Non-pigmented ciliary epithelial cell (primary cell): ENCODE data around the gene PCBP4.
"Not testable (repeated sequence)": the region's sequence is repeated elsewhere in the genome, so short reads cannot be mapped to it uniquely, and the experiment has no call there.

ENCODE experiments used
- DNase-seq: peaks from one replicate; pipeline ENCODE4 v3.0.0-alpha.2; 2010; ENCODE audit warnings: low read depth

The PCBP4 gene

DNA sequence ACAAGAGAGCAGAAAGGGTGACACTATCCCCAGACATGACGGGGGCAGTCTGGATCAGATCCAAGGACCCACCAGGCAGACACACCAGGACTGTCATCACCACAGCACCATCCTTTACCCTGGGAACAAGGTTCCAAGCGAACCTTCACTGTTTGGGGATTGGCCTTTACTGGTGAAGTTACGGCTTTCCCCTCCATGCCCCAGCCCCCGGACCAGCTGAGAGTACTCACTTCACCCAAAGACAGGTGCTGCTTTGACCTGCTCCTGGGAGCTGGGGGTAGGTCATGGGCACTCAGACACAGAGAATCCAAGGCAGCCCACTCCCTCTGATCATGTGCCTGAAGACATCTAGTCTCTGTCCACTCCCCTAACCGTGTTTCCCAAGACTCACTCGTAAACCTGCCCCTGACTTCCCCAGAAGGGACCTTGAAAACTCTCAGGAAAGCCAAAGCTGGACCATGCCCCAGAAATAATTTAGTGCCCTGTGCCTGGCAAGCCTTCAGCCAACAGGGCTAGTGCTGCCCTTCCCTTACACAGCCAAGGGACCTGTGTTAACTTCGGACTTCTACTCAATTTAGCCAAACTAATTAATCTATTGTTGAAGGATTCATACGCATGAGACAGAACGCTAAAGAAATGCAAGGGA lies 28.4 kb downstream of the PCBP4 start:
- DNase-seq = no peak

DNA sequence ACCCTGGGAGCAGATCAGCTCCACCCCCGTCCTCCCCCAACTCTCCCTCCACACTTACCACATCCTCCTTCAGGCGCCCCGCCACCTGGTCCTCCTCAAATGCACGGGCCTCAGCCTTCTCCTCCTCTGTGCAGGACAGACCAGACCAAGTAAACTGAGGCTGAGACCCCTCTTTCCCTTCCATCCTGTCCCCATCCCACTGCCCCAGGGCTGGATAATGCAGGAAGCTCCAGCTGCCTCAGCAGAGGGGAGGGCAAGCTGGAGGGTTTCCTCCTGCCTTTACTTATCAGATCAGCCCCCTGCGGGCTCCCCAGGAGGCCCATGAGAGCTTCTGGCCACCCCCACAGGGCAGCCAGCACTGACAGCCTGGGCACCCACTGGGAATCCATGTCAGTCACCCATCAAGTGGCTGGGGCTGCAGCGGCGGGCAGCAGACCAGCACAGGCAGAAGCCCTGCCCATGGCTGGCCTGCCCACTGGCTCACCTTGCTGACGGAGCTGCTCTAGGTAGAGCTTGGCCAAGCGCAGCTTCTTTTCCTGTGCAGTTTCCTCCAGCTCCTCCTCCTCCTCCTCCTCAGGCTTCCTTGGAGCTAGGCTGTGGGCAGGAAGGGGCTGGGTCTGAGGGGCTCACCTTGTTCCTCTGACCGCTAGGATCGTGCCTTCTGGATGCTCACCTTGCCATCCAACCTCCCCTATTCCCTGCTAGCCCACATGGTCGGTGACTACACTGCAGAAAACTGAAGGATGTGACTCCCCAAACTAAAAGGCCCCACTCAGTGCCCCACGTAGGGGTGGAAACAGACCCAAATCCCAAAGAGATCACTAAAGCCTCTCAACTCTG lies 29.4 kb downstream of the PCBP4 start:
- no peak for DNase-seq

DNA sequence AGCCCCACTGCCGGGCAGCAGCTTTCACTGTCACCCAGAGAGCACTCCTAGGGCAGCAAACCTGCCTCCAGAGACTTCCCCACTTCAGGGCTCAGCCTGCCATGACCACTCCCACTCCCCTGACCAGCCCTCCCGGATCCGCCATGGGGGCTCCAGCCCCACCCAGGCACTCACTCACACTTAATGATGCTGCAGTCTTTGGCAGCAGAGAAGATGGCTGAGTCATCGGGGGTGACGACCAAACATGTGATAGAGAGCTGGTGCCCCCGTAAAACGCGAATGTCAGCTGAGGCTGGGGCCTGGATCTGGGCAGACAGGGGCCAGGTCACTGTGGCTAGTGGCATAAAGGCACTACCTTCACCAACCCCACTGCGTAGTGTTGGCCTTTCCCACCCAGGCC lies 30.2 kb downstream of the PCBP4 start:
- DNase-seq = no peak

DNA sequence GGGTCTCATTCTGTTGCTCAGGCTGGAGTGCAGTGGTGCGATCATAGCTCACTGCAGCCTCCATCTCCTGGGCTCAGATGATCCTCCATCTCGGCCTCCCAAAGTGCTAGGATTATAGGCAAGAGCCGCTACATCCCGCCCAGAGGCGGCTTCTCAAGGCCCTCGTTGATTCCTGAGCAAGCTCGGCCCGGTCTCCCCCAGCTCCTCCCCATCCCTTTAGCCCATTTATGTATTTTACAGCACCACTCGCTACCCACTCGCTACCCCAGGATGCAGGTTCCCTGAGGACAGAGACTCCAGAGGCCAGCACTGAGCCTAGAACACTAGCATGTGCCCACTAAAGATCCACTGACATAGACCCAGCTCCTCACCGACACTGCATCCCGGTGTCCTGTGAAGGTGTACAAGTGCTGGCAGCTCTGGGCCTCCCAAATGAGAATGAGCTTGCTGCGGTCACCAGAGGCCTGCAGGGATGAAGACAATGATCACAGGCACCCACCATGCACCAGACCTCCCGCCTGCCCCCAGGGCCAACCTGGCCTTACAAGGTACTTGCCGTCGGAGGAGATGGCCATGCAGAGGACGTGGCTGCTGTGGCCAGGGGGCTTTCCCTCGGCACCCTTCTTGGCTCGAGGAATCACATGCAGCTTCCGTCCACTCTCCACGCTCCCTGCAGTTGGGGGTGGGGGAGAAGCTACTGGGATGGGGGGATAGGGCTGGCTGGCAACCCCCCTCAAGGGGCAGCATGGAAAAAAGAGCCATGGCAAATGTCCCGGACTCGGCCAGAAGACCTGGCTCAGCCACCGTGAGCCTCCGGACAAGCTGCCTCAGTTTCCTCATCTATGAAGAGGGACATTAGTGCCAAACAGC lies 31.1 kb downstream of the PCBP4 start:
- no peak for DNase-seq

DNA sequence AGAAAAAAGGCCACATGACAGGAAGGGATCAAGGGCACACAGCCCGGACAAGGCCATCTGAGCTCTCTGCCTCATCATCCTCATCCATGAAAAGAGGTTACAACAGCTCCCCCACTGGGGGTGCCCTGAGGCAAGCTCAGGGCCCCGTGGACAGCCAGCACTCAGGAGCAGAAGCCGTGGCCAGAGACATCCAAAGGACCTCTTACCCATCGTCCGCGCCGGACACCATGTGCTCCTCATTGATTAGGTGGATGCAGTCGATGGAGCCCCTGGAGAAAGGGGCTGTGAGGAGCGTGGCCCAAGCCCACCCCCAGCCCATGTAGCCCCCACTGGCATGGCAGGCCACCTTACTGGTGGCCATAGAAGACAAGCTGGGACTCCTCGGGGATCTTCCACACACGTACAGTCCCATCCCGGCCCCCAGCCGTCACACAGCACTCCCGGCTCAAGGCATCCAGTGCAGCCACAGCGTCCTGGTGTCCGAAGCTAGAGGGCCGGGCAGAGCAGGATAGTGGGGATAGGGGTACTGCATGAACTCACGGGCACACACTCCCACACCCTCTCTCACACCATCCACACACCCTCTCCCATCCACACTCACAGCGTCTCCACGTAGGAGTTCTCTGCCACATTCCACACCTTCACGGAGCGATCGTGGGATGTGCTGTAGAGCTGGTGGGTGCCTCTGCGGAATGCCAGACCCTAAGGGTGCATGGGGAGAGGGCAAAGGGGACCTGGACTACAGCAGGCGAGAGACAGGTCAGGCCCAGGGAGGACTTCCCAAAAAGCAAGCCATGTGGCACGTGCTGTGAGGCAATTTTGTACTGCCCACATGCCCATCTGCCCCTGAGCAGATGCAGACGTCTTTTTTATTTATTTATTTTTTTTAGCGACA lies 32.0 kb downstream of the PCBP4 start:
- DNase-seq = no peak

DNA sequence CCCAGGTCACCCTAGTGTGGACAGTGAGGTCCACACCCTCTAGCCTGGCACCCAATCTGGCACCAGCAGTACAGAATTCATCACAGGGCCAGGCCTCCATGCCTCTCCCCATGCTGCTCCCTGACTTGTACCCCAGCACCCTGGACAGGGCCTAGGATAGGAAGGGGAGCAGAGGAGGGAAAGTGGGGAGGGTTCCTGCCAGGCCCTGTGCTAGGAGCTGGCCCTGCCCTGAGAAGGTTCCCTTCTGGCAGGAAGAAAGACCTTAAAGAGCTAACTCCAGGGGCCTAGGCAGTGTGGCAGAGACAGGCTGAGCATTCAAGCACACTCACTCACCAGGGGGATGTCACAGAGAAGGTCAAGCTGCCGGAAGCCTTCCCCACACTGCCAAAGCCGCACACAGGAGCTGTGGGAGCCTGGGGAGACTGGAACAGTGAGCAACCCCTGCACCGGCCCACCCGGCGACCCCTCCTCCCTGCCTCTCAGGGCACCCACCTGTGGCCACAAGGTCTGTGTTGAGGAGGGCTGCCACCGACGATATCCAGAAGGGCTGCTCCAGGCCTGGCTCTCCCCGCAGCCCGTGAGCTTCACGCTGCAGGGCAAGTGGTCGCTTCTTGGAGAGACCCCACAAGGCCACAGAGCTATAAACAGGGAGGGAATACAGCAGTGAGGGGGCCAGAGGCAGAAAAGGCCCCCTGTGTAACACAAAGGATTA lies 33.0 kb downstream of the PCBP4 start:
- DNase-seq = no peak

DNA sequence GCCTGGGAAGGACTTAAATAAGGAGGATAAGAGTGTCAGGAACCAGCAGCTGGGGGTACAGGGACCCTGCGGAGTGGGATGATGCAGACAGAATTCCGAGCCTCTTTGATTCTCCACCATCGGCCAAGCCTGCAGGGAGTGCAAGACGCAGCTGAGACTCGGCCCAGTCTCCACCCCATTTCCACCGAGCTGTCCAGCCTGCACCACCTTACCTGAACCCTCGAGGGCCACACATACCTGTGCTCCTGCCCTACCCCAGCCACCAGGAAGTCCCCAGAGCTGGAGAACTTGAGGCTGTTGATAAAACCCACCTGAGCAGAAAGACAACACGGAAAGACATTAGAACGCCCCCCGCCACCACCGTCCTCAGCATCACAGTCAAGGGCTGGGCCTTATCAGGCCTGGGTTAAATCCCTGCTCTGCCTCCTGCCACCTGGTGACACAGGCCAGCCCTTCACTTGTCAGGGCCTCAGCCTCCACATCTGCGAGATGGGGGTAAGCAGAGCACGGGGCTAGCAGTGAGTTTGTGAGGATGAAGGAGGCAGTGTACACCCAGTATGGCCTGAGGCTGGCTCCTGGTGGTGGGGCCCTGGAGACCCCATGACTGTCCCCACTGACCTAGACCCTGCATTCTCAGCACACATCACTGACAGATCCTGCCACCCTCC lies 33.6 kb downstream of the PCBP4 start:
- no peak for DNase-seq

DNA sequence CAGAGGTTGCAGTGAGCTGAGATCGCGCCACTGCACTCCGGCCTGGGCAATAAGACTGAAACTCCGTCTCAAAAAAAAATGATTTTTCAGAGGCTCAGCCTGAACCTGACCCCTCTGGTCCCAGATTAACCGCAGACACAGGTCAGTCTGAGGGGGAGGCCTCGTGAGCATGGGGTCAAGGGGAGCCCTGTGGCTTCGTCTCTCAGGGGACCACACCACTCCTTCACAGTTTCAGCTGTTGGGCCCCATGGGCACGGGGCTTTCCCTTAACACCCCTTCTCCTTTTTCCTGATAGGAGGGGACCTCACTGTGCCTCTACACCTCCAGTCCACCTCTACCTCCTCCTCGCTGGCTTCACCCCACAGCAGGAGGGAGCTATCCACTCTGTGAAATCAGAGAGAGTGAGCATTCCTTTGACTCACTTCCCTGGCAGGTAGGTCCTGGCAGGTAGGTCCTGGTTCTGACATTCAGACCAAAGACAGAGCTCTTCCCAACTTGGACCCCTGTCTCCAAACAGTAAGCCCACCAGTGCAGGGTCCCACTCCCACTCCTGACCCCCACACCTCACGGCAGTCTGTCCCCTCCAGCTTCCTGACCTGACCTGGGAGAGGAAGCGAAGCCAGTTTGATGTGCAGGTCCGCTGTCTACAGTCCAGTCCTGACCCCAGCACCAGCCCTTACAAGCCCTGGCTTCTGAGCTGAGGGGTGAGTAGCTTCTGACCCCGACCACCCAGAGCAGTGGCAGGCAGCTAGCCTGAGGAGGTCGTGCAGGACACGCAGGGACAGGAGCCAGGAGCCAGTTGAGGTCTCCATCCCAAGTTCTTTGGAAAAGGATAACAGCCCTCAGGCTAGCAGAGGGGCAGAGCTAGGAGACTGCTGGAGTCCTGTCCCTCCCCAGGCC lies 34.5 kb downstream of the PCBP4 start:
- DNase-seq = no peak

DNA sequence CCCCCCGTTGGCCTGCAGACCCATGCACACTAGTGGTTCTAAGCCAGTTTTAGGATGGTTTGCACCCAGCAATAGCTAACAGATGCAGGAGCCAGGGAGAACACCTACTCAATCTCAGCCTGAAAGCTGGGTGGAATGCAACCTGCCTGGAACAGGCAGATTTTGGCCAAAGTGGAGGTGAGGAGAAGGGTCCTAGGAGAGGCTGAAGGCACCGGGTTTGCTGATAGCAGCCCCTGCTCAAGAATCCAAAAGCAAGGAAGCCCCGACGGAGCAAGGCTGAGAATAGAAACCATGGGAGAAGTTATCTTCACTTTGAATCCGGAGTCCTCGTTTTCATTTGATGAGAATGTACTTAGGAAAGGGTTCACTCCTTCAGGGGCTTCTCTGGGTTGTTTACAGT lies 35.5 kb downstream of the PCBP4 start:
- no peak for DNase-seq

DNA sequence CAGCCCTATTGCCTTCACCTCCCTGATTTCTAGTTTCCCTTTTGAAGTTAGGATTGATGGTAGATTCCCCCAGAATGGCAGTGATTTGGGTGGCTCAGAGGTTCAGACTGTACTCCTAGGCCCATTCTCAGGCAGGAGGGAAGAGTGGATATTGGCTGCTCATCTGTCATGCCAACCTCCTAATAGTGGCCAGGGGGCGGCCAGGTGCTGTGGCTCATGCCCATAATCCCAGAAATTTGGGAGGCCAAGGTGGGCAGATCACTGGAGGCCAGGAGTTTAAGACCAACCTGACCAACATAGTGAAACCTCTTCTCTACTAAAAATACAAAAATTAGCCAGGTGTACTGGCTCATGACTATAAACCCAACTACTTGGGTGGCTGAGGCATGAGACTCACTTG lies 36.8 kb downstream of the PCBP4 start:
- DNase-seq = no peak

DNA sequence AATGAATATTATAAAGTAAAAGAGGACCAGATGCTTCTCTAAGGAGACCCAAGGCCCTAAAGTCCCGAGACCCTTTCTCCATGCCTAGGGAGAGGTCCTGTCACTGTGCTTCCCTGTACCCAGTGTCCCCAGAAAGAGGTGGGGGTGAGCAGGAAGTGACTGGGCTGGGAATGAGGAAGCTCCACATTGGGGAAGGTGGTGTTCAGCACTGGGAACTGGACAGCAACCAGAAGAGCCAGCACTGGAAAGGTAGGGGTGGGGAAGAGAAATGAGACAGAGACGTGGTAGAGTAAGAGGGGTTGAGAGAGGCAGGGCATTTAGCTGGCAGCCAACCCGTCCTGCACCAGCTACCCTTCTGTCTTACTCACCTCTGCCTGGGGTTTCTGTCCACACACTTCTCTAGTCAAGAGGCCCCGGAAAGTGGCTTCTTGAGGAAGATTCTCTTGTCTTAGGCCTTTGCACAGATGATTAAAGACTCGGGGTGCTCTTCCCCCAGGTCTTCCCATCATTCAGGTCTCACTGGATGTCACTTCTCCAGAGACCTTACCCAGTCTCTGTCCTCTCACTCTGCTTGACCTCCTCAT lies 37.7 kb downstream of the PCBP4 start:
- DNase-seq = no peak

DNA sequence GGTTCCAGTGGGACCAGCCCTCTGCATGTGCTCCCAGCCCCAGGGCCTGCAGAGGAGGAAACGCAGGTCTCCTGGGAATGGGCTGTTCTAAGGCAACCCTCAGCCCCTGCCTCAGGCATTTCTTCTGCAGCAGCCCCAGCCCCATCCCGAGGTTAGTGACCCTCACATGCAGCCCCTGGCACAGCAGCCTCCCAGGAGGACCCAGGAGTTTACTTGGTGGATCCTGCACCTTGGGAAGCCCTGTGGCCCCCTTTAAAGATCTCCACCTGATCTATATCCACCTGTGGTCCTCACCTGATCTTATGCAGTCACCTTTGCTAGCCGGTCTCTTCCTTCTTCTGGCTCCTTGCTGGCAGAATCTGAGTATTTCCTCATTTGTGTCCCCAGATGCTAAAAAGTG lies 38.3 kb downstream of the PCBP4 start:
- DNase-seq = not testable (repeated sequence)

DNA sequence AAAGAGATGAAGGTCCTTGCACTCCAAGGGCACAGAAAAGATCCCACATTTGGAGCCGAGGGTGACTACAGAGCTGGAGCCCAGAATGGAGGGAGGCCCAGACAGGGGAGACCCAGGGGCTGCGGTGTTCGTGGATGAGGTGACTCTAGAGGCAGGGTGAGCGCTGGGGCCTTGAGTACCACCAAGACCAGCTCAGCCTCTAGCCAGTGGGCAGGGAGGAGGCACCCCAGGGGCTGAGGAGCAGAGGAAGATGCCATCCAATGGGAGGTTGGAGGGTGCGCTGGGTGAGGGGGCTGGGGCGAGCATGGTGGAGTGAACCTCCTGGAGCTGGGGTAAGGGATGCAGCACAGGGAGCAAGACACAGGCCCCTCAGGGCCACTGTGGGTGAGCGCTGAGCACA lies 38.8 kb downstream of the PCBP4 start:
- no peak for DNase-seq

DNA sequence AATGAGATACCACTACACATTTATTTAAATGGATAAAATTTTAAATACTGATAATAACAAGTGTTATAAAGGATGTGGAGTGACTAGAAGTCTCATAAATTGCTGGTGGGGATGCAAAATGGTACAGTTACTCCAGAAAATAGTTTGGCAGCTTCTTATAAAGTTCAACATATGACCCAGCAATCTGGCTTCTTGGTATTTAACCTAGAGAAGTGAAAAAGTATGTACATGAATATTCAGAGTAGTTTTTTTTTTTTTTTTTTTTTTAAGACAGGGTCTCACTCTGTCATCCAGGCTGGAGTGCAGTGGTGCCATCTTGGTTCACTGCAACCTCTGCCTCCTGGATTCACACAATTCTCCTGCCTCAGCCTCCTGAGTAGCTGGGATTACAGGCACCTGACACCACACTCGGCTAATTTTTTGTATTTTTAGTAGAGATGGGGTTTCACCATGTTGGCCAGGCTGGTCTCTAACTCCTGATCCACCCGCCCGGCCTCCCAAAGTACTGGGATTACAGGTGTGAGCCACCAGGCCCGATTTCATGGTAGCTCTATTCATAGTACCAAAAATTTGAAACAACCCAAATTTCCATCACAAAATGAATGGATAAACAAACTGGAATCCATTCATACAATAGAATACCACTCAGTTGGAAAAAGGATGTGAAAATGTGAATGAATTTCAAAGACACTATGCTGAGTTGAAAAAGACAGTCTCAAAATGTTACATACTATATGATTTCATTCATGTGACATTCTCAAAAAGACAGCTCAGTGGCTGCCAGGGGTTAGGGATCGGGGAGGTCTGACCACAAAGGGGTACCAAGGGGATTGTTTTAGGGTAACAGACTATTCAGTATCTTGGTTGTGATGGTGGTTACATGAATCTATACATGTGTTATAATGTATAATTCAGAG lies 39.9 kb downstream of the PCBP4 start:
- no peak for DNase-seq

DNA sequence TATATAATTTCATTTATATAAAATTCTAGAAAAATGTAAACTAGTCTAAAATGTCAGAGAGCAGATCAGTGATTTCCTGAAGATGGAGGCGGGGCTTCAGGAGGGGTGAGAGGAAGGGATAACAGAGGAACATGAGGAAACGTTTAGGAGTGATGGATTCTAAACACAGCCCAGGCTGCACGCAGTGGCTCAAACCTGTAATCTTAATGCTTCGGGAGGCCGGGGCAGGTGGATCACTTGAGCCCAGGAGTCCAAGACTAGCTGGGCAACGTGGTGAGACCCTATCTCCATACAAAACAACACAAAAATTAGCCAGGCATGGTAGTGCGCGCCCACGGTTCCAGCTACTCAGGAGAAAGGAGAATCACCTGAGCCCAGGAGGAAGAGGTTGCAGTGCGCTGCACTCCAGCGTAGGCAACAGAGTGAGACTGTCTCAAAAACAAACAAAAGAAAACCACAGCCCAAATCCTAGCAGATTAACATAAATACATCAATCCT lies 46.1 kb downstream of the PCBP4 start:
- no peak for DNase-seq

DNA sequence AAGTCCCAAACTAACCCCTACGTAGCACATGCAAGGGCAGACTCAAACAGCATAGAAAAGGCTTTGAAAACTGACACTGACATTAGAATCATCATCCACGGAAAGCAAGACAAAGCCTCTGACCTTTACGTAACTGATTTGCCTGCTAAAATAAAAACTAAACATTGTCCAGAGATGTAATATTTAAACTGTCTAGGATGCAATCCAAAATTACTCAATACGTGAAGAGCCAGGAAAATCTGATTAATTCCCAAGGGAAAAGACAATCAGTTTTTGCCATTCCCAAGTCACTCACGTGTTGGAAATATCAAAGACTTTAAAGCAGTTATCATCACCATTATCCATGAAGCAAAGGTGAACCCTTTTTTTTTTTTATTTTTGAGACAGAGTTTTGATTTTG lies 50.8 kb downstream of the PCBP4 start:
- DNase-seq = no peak

DNA sequence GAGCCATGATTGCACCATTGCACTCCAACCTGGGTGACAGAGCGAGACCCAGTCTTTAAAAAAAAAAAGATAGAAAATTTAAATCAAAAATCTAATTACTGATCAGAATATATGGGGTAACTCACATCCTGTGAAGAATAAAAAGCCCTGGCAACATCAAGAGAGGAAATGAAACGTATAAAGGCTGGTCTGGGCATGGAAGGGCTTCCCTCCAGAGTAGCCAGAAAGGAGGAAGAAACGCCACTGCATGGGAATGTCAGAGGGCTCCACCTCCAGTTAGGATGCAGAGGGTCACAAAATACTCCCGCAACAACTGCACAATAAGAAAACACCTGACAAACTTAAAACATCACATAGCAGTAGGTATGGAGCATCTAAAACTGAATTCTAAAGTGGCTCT lies 59.2 kb downstream of the PCBP4 start:
- DNase-seq = no peak
